SK-N-SH treated with all-trans-retinoic acid at 6 μM for 48 hours (cell line): ENCODE results near the gene SVIL.

Experiments used
- ARNTL ChIP-seq: fragments of 450-650 bp; formaldehyde crosslinking; IDR thresholded peaks from 2 replicates; pipeline ENCODE4 v1.5.0; 2020; ENCODE audit warnings: low read depth, mild to moderate bottlenecking, moderate library complexity, borderline replicate concordance
- BACH2 ChIP-seq: fragments of 250-450 bp; sonication (Bioruptor Pico); IDR thresholded peaks from 2 replicates; pipeline ENCODE4 v1.9.0; 2021; ENCODE audit warnings: mild to moderate bottlenecking, borderline replicate concordance
- CSRNP3 ChIP-seq: fragments of 250-450 bp; sonication (Bioruptor Pico); IDR thresholded peaks from 2 replicates; pipeline ENCODE4 v1.5.1; 2021; ENCODE audit warnings: mild to moderate bottlenecking, moderate library complexity
- ESRRG ChIP-seq: fragments of 250-450 bp; sonication (Bioruptor Pico); IDR thresholded peaks from 2 replicates; pipeline ENCODE4 v1.6.1; 2021; ENCODE audit warnings: mild to moderate bottlenecking
- GLIS3 ChIP-seq: fragments of 250-450 bp; sonication (Bioruptor Pico); IDR thresholded peaks from 2 replicates; pipeline ENCODE4 v1.5.0; 2020; ENCODE audit warnings: mild to moderate bottlenecking, moderate library complexity
- PATZ1 ChIP-seq: fragments of 250-450 bp; sonication (Bioruptor Pico); IDR thresholded peaks from 2 replicates; pipeline ENCODE4 v1.8.0; 2020; ENCODE audit warnings: mild to moderate bottlenecking, moderate library complexity, borderline replicate concordance
- POU6F1 ChIP-seq: fragments of 250-450 bp; sonication (Bioruptor Pico); IDR thresholded peaks from 2 replicates; pipeline ENCODE4 v1.8.0; 2021; ENCODE audit warnings: low read depth, mild to moderate bottlenecking, moderate library complexity, borderline replicate concordance
- RARB ChIP-seq: fragments of 250-450 bp; sonication (Bioruptor Pico); IDR thresholded peaks from 2 replicates; pipeline ENCODE4 v1.8.0; 2021; ENCODE audit warnings: mild to moderate bottlenecking, moderate library complexity
- TCF4 ChIP-seq: fragments of 250-450 bp; sonication (Bioruptor Pico); IDR thresholded peaks from 2 replicates; pipeline ENCODE4 v1.8.0; 2021; ENCODE audit warnings: mild to moderate bottlenecking, moderate library complexity, borderline replicate concordance
- TOX ChIP-seq: fragments of 250-450 bp; sonication (Bioruptor Pico); IDR thresholded peaks from 2 replicates; pipeline ENCODE4 v1.8.0; 2021; ENCODE audit warnings: mild to moderate bottlenecking, moderate library complexity, borderline replicate concordance
- ZC3H10 ChIP-seq: fragments of 250-450 bp; sonication (Bioruptor Pico); IDR thresholded peaks from 2 replicates; pipeline ENCODE4 v1.5.1; 2021; ENCODE audit warnings: mild to moderate bottlenecking, moderate library complexity
- ZFP3 ChIP-seq: fragments of 250-450 bp; sonication (Bioruptor Pico); IDR thresholded peaks from 2 replicates; pipeline ENCODE4 v1.5.0; 2020; ENCODE audit warnings: mild to moderate bottlenecking, moderate library complexity
- ZFP30 ChIP-seq: fragments of 450-650 bp; formaldehyde crosslinking; IDR thresholded peaks from 2 replicates; pipeline ENCODE4 v1.5.0; 2022; ENCODE audit warnings: mild to moderate bottlenecking, moderate library complexity
- ZNF70 ChIP-seq: fragments of 450-650 bp; formaldehyde crosslinking; IDR thresholded peaks from 2 replicates; pipeline ENCODE4 v1.5.0; 2020; ENCODE audit warnings: mild to moderate bottlenecking, moderate library complexity

GRCh38 chr10:29530112-29530976, 104.4 kb downstream of the SVIL start:
- TF ChIP-seq TCF4 (no peak), BACH2 (no peak), TOX (CRISPR knock-in tag) (no peak), RARB (CRISPR knock-in tag) (no peak), ZNF70 (CRISPR knock-in tag) (no peak), POU6F1 (CRISPR knock-in tag) (no peak), PATZ1 (no peak), ARNTL (CRISPR knock-in tag) (no peak), ESRRG (CRISPR knock-in tag) (no peak), GLIS3 (CRISPR knock-in tag) (no peak), ZC3H10 (no peak), ZFP30 (CRISPR knock-in tag) (no peak), ZFP3 (no peak), CSRNP3 (CRISPR knock-in tag) (no peak)
